ENCODE data around the gene HS6ST1. TPM values are rescaled to one million over a fixed set of nuclear protein-coding genes. Genes with fewer than 3 reads are reported as not detected.

HS6ST1 gene
- total and polyA plus RNA-seq, 2 donors (not counting 1 experiment from before 2014, with no cell fraction given): 7.8 to 22.7 TPM

- H3K9ac ChIP-seq (ENCODE audit: low read length): no peak overlapping the region
- 91% methylated on average over 11 of the region's 12 CpGs for WGBS (ENCODE audit: insufficient coverage)
- Mint-ChIP-seq H3K9me3 (ENCODE audit: insufficient read depth) (no peaks in the 10 kb centered on the region), H3K4me3 (no peak overlapping the region), H3K27ac (no peak overlapping the region), H3K27me3 (no peaks in the 10 kb centered on the region), H3K4me1 (no peaks in the 10 kb centered on the region)
- no peaks in the 10 kb centered on the region for H3K79me2 ChIP-seq (ENCODE audit: control insufficient read depth, insufficient read depth, low read length)
- no peaks in the 10 kb centered on the region for H4K20me1 ChIP-seq (ENCODE audit: control insufficient read depth, insufficient read depth, low read length, poor library complexity, severe bottlenecking)
- H3K4me1 ChIP-seq (ENCODE audit: control insufficient read depth in 2 of 2, insufficient read depth in 2 of 2, low read length in 2 of 2): no peaks in the 10 kb centered on the region
- intact Hi-C loops (cut with micrococcal nuclease): no loop called here
- TF ChIP-seq EZH2 (IDR thresholded peaks at IDR 0.05; ENCODE audit: borderline replicate concordance, insufficient read depth, low read depth, low read length, poor library complexity, severe bottlenecking) (no peak), CTCF (IDR thresholded peaks at IDR 0.05) (no peak)
- no peak overlapping the region for H3K27ac ChIP-seq (ENCODE audit: low read length in 2 of 2)
- DNase-seq (no peak), ATAC-seq (ENCODE audit: low read depth) (no peak)
- H3K27me3 ChIP-seq (replicated peaks in 1 of 4; ENCODE audit: control extremely low read depth in 1 of 4, control insufficient read depth in 3 of 4, insufficient read depth in 4 of 4, low read length in 3 of 4): no peaks in the 10 kb centered on the region
- H3K36me3 ChIP-seq (replicated peaks in 1 of 2; ENCODE audit: control extremely low read depth in 1 of 2, control insufficient read depth in 1 of 2, extremely low read depth in 1 of 2, insufficient read depth in 2 of 2, low read length in 1 of 2): no peaks in the 10 kb centered on the region
- ChIA-PET CTCF (no interaction called here), POLR2A (no interaction called here)
- no peak overlapping the region for H3K4me2 ChIP-seq (replicated peaks; ENCODE audit: low read depth, low read length, poor library complexity, severe bottlenecking)
- H2AFZ ChIP-seq (ENCODE audit: insufficient read depth, low read depth, low read length, poor library complexity, severe bottlenecking): no peak overlapping the region
- H3K9me3 ChIP-seq (ENCODE audit: control extremely low read depth in 1 of 3, control insufficient read depth in 2 of 3, insufficient read depth in 1 of 3, low read length in 2 of 3): no peaks in the 10 kb centered on the region
- no peak overlapping the region for H3K4me3 ChIP-seq (ENCODE audit: control extremely low read depth in 1 of 5, extremely low read depth in 1 of 5, insufficient read depth in 1 of 5, low read depth in 2 of 5, low read length in 4 of 5)
Measured at GRCh38 chr2:128362176-128362888, 43.7 kb upstream of the HS6ST1 start.

- Histone ChIP-seq H3K36me3 (replicated peaks in 1 of 2; ENCODE audit: control extremely low read depth in 1 of 2, control insufficient read depth in 1 of 2, extremely low read depth in 1 of 2, insufficient read depth in 2 of 2, low read length in 1 of 2) (no peaks in the 10 kb centered on the region), H3K4me2 (replicated peaks; ENCODE audit: low read depth, low read length, poor library complexity, severe bottlenecking) (no peak overlapping the region), H3K4me1 (ENCODE audit: control insufficient read depth in 2 of 2, insufficient read depth in 2 of 2, low read length in 2 of 2) (no peaks in the 10 kb centered on the region), H2AFZ (ENCODE audit: insufficient read depth, low read depth, low read length, poor library complexity, severe bottlenecking) (no peak overlapping the region), H3K9me3 (ENCODE audit: control extremely low read depth in 1 of 3, control insufficient read depth in 2 of 3, insufficient read depth in 1 of 3, low read length in 2 of 3) (no peaks in the 10 kb centered on the region), H3K79me2 (ENCODE audit: control insufficient read depth, insufficient read depth, low read length) (no peaks in the 10 kb centered on the region), H3K27ac (ENCODE audit: low read length in 2 of 2) (no peak overlapping the region), H4K20me1 (ENCODE audit: control insufficient read depth, insufficient read depth, low read length, poor library complexity, severe bottlenecking) (no peaks in the 10 kb centered on the region), H3K27me3 (replicated peaks in 1 of 4; ENCODE audit: control extremely low read depth in 1 of 4, control insufficient read depth in 3 of 4, insufficient read depth in 4 of 4, low read length in 3 of 4) (no peaks in the 10 kb centered on the region), H3K9ac (ENCODE audit: low read length) (no peak overlapping the region), H3K4me3 (ENCODE audit: control extremely low read depth in 1 of 5, extremely low read depth in 1 of 5, insufficient read depth in 1 of 5, low read depth in 2 of 5, low read length in 4 of 5) (no peak overlapping the region)
- intact Hi-C loops (cut with micrococcal nuclease): no loop called here
- Mint-ChIP-seq H3K9me3 (ENCODE audit: insufficient read depth) (no peaks in the 10 kb centered on the region), H3K4me3 (no peak overlapping the region), H3K27ac (no peak overlapping the region), H3K4me1 (no peaks in the 10 kb centered on the region), H3K27me3 (no peaks in the 10 kb centered on the region)
- POLR2A ChIA-PET: no interaction called here
- CTCF ChIA-PET: no interaction called here
- no peak for ATAC-seq (ENCODE audit: low read depth)
- WGBS (ENCODE audit: insufficient coverage): 95% methylated on average over 14 of the region's 14 CpGs
- TF ChIP-seq EZH2 (IDR thresholded peaks at IDR 0.05; ENCODE audit: borderline replicate concordance, insufficient read depth, low read depth, low read length, poor library complexity, severe bottlenecking) (no peak), CTCF (IDR thresholded peaks at IDR 0.05) (no peak)
- no peak for DNase-seq
Measured at GRCh38 chr2:128361376-128362131, 42.9 kb upstream of the HS6ST1 start.

All from B cell (primary cell).